ENCODE data around the gene CTTNBP2NL.

DNA sequence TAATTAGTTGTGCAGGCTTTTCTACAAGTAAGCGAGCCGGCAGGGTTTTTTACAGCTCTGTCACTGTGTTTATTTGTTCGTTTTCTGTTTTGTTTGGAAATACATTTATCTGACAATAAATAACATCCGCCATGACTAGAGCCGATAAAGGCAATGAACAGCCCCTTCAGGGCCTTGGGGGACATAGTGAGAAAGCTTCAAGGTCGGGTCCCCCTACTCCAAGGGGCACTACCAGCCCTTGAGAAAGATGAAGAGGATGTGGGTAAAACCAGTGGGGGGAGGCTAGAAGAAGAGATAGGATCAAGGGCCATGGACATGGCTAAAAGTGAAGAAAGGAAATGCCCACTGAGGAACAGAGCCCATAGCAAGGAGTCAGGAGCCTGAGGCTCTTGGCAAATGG lies 38.5 kb upstream of the CTTNBP2NL start:
- TF ChIP-seq POLR2AphosphoS5 (IDR thresholded peaks at IDR 0.05) (no peak), POLR2A (IDR thresholded peaks at IDR 0.05) (no peak)
- TF ChIP-seq, protein P1, sequence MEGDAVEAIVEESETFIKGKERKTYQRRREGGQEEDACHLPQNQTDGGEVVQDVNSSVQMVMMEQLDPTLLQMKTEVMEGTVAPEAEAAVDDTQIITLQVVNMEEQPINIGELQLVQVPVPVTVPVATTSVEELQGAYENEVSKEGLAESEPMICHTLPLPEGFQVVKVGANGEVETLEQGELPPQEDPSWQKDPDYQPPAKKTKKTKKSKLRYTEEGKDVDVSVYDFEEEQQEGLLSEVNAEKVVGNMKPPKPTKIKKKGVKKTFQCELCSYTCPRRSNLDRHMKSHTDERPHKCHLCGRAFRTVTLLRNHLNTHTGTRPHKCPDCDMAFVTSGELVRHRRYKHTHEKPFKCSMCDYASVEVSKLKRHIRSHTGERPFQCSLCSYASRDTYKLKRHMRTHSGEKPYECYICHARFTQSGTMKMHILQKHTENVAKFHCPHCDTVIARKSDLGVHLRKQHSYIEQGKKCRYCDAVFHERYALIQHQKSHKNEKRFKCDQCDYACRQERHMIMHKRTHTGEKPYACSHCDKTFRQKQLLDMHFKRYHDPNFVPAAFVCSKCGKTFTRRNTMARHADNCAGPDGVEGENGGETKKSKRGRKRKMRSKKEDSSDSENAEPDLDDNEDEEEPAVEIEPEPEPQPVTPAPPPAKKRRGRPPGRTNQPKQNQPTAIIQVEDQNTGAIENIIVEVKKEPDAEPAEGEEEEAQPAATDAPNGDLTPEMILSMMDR (IDR thresholded peaks at IDR 0.05) = no peak

Data from suprapubic skin (tissue), 4 donors.